NCI-H2227 treated with DMSO at 0.1 percent for 48 hours (cell line): ENCODE results near the gene LAMB4.

Experiments
- DNase-seq: peaks from one replicate; lab custom pipeline; 2025; lab: John Stamatoyannopoulos, UW

Gene LAMB4

GRCh38 chr7:107995184-107996071 is 134.7 kb downstream of the LAMB4 start:
- peak; percentile 77 for DNase-seq

- DNase-seq, result peak; percentile 72
Measured at GRCh38 chr7:107994421-107995030, 135.6 kb downstream of the LAMB4 start.

- DNase-seq, result peak; percentile 86
Measured at GRCh38 chr7:107993891-107994291, 136.3 kb downstream of the LAMB4 start.

- no peak for DNase-seq
Measured at GRCh38 chr7:107989618-107990373, 140.4 kb downstream of the LAMB4 start.

GRCh38 chr7:107982918-107983389 is 147.2 kb downstream of the LAMB4 start:
- DNase-seq, result peak; percentile 72

- peak; percentile 72 for DNase-seq
Measured at GRCh38 chr7:107982042-107982840, 147.9 kb downstream of the LAMB4 start.

GRCh38 chr7:107981466-107981865 is 148.7 kb downstream of the LAMB4 start:
- DNase-seq, result peak; percentile 68

- DNase-seq, result no peak
Measured at GRCh38 chr7:107980671-107981190, 149.4 kb downstream of the LAMB4 start.

GRCh38 chr7:107980171-107980570 is 150.0 kb downstream of the LAMB4 start:
- no peak for DNase-seq

- no peak for DNase-seq
Measured at GRCh38 chr7:107978815-107979408, 151.2 kb downstream of the LAMB4 start.

- peak; percentile 77 for DNase-seq
Measured at GRCh38 chr7:107977048-107977447, 153.1 kb downstream of the LAMB4 start.

GRCh38 chr7:107976620-107977019 is 153.5 kb downstream of the LAMB4 start:
- no peak for DNase-seq

GRCh38 chr7:107975394-107976013 is 154.7 kb downstream of the LAMB4 start:
- DNase-seq, result no peak

- no peak for DNase-seq
Measured at GRCh38 chr7:107973861-107974260, 156.3 kb downstream of the LAMB4 start.
